HepG2 (cell line): ENCODE measurements around the gene GHSR. TPM values are rescaled to one million over a fixed set of nuclear protein-coding genes. Genes with fewer than 3 reads are reported as not detected.

Experiments
- ATAC-seq: fragments of 200-7000 bp; cut with Tn5 transposase; 3 replicates; pipeline ENCODE4 v1.9.1; 2020; ENCODE audit warnings: mild to moderate bottlenecking, moderate library complexity
- BruUV-seq: library from RNA; stranded (reverse); fragments of 400-500 nt; replicated peaks from 2 replicates; lab custom pipeline; 2021; lab: Mats Ljungman, UMichigan
- CTCF ChIA-PET: fragments of 300-600 bp; formaldehyde crosslinking; extraction: SDS; loops from one replicate; lab custom pipeline; 2021; ENCODE audit warnings: low total read pairs, inconsistent platforms, low intra/inter-chr PET ratio; lab: Yijun Ruan, JAX
- POLR2A ChIA-PET: fragments of 350-600 bp; sonication (Branson Sonifier 250); formaldehyde crosslinking; loops from one replicate; lab custom pipeline; 2020; ENCODE audit warnings: antibody characterized with exemption, inconsistent platforms; lab: Yijun Ruan, JAX
- DNase-seq: peaks from one replicate; pipeline ENCODE4 v3.0.0-alpha.2; 2015; ENCODE audit warnings: low spot score
- FAIRE-seq: peaks from 3 replicates; lab custom pipeline; 2011; peaks lifted over from hg19 to GRCh38; lab: Jason Lieb, UNC
- H2AFZ ChIP-seq: one replicate; pipeline ENCODE4 v1.6.1; 2011; ENCODE audit warnings: low read length, inconsistent platforms
- H3K27ac ChIP-seq: fragments of 300-600 bp; 3 replicates; pipeline ENCODE4 v1.8.0; 2011; ENCODE audit warnings: mixed run types, mild to moderate bottlenecking, mixed read lengths, low read length, inconsistent platforms; ENCODE audit not compliant: insufficient read depth; ENCODE audit errors: extremely low read length
- H3K27me3 ChIP-seq, 2 experiments: fragments of 200-600 bp in 1 of 2; 2 replicates in 1 of 2; 3 replicates in 1 of 2; pipeline versions ENCODE4 v1.6.0 to v1.8.0; 2011; ENCODE audit warnings: low read length in 2 of 2, mild to moderate bottlenecking in 2 of 2, moderate library complexity in 2 of 2, inconsistent platforms in 1 of 2; ENCODE audit not compliant: insufficient read depth in 2 of 2, control insufficient read depth in 1 of 2
- H3K36me3 ChIP-seq, 2 experiments: fragments of 200-600 bp in 1 of 2; replicated peaks in 1 of 2; 2 replicates in 1 of 2; 3 replicates in 1 of 2; pipeline versions ENCODE4 v1.5.1 to v1.8.0; 2011; ENCODE audit warnings: low read length in 2 of 2, inconsistent platforms in 1 of 2; ENCODE audit not compliant: insufficient read depth in 2 of 2, control insufficient read depth in 1 of 2
- H3K4me1 ChIP-seq: 2 replicates; pipeline ENCODE4 v1.5.1; 2012; ENCODE audit warnings: low read length, inconsistent platforms; ENCODE audit not compliant: insufficient read depth
- H3K4me2 ChIP-seq: 2 replicates; pipeline ENCODE4 v1.6.0; 2011; ENCODE audit warnings: low read depth, low read length, inconsistent platforms
- H3K4me3 ChIP-seq, 3 experiments: fragments of 200-600 bp in 1 of 3; sonication (generic), shearing (Covaris generic) in 1 of 3; replicated peaks in 1 of 3; 2 replicates each; pipeline ENCODE4 v1.5.1; 2011 to 2016; ENCODE audit warnings: low read length in 3 of 3, inconsistent platforms in 2 of 3, low read depth in 2 of 3, mild to moderate bottlenecking in 2 of 3, control low read depth in 1 of 3, mixed read lengths in 1 of 3; ENCODE audit not compliant: insufficient read depth in 1 of 3
- H3K79me2 ChIP-seq: one replicate; pipeline ENCODE4 v1.6.1; 2011; ENCODE audit warnings: low read length, inconsistent platforms; ENCODE audit not compliant: insufficient read depth
- H3K9ac ChIP-seq: 2 replicates; pipeline ENCODE4 v1.6.0; 2011; ENCODE audit warnings: mild to moderate bottlenecking, low read depth, low read length, inconsistent platforms; ENCODE audit not compliant: insufficient read depth
- H3K9me3 ChIP-seq: 2 replicates; pipeline ENCODE4 v1.5.1; 2012; ENCODE audit warnings: mild to moderate bottlenecking, low read length
- H4K20me1 ChIP-seq: 2 replicates; pipeline ENCODE4 v1.6.0; 2011; ENCODE audit warnings: inconsistent platforms, mild to moderate bottlenecking, low read length, moderate library complexity; ENCODE audit not compliant: insufficient read depth
- DR1 ChIP-seq: sonication (generic); formaldehyde crosslinking; IDR thresholded peaks from 2 replicates; pipeline ENCODE4 v1.8.0; 2021; ENCODE audit warnings: mild to moderate bottlenecking, missing genetic modification reagents, inconsistent platforms
- KLF6 ChIP-seq: IDR thresholded peaks from 2 replicates; pipeline ENCODE4 v1.8.0; 2016; ENCODE audit warnings: missing biosample characterization, missing genetic modification reagents
- KMT2B ChIP-seq: IDR thresholded peaks from 2 replicates; pipeline ENCODE4 v1.6.1; 2016; ENCODE audit warnings: missing genetic modification reagents, missing compliant biosample characterization
- ZBTB40 ChIP-seq, 2 experiments: fragments of 450-650 bp in 1 of 2; sonication (generic) in 1 of 2; formaldehyde crosslinking in 1 of 2; IDR thresholded peaks; 2 replicates each; pipeline versions ENCODE4 v1.6.1 to v1.8.0; 2016 to 2022; ENCODE audit warnings: antibody characterized with exemption in 1 of 2, mild to moderate bottlenecking in 1 of 2, missing genetic modification reagents in 1 of 2
- ZNF225 ChIP-seq: sonication (generic); formaldehyde crosslinking; IDR thresholded peaks from 2 replicates; pipeline ENCODE4 v1.4.0; 2020; ENCODE audit warnings: mild to moderate bottlenecking, missing genetic modification reagents
- ZNF234 ChIP-seq: sonication (generic); formaldehyde crosslinking; conservative IDR thresholded peaks from 2 replicates; pipeline ENCODE4 v1.5.1; 2020; ENCODE audit warnings: mild to moderate bottlenecking, missing genetic modification reagents
- ZNF709 ChIP-seq: sonication (generic); formaldehyde crosslinking; IDR thresholded peaks from 2 replicates; pipeline ENCODE4 v1.5.0; 2020; ENCODE audit warnings: mild to moderate bottlenecking, missing genetic modification reagents
- ZNF720 ChIP-seq: sonication (generic); formaldehyde crosslinking; IDR thresholded peaks from 2 replicates; pipeline ENCODE4 v1.4.0; 2020; ENCODE audit warnings: missing genetic modification reagents
- ZNF879 ChIP-seq: sonication (generic); formaldehyde crosslinking; IDR thresholded peaks from 2 replicates; pipeline ENCODE4 v1.8.1; 2023; ENCODE audit warnings: missing genetic modification reagents
- WGBS: methylation state at CpG from one replicate; pipeline ENCODE4 v1.1.6; 2017; ENCODE audit warnings: low lambda C conversion rate; 5-methylcytosine and 5-hydroxymethylcytosine counted together
- in situ Hi-C: cut with HindIII; loops from 2 replicates; pipeline ENCODE4 v1.10.0; 2017; ENCODE audit warnings: low pct_unique_long_range_greater_than_20kb; ENCODE audit not compliant: extremely low pct_ligation_motif_present
- intact Hi-C: fragments of 100-400 bp; cut with micrococcal nuclease; formaldehyde crosslinking; loops from one replicate; pipeline ENCODE4 v1.10.0; 2022; ENCODE audit not compliant: unreplicated experiment
- polyA plus RNA-seq, 8 experiments: library from polyadenylated mRNA; depleted of rRNA in 3 of 8; stranded (reverse) in 7 of 8; unstranded in 1 of 8; fragments of >200 nt; fragmentation: Illumina TruSeq in 4 of 8; extraction: Trizol in 4 of 8; gene quantifications; 2 replicates each; pipeline versions ENCODE4 v1.2.1 to v1.2.3, GENCODE V29; 2011 to 2016; ENCODE audit warnings: low read depth in 4 of 8, missing spikeins in 1 of 8, mixed read lengths in 1 of 8; ENCODE audit not compliant: insufficient read depth in 1 of 8
- total RNA-seq, 5 experiments: library from RNA; depleted of rRNA; stranded (reverse); fragments of >200 nt; fragmentation: Illumina TruSeq; extraction: Trizol; gene quantifications; 2 replicates each; pipeline ENCODE4 v1.2.3, GENCODE V29; 2016; ENCODE audit warnings: low read depth in 1 of 5

The GHSR gene
- total and polyA plus RNA-seq, 2 of the 13 experiments (the other 11 are each of a cell fraction or from before 2014, with no cell fraction given): not detected

DNA sequence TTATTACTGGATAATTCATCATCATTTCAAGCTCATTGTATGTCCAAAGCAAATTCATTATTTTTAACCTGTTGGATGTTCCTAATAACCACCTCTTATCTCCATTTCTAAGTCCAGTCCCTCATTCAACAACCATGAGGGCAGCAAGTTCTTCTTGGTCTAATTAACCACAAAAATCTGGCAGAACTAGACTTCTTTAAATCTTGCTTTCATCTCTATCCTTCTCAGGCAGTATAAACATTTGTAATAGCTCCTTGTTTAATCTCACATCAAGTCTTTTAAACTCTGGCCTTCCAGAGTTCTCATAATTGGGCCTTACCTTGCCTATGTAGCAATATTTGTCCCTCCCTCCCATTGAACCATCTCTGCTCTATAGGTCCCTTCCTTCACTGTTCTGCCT is 17.0 kb upstream of the GHSR start:
- H3K27ac ChIP-seq: no peak overlapping the region
- no peak for FAIRE-seq
- no peak overlapping the region for H3K4me2 ChIP-seq
- H3K9me3 ChIP-seq: no peaks in the 10 kb centered on the region
- intact Hi-C loops: no loop called here
- no peak for TF ChIP-seq ZNF720
- no peak for TF ChIP-seq KLF6
- no peak for TF ChIP-seq ZNF234 (CRISPR knock-in tag)
- TF ChIP-seq ZNF879 (CRISPR knock-in tag): no peak
- no peak for TF ChIP-seq KMT2B (CRISPR knock-in tag)
- TF ChIP-seq, all 625 proteins: peak for 0
- Histone ChIP-seq H4K20me1 (no peaks in the 10 kb centered on the region), H3K27me3 (peaks cover 0 to 5% of the 10 kb centered on the region in 2 experiments; a peak in 1 of 5 replicates), H3K4me3 (no peak overlapping the region), H3K4me1 (no peaks in the 10 kb centered on the region), H2AFZ (no peak overlapping the region), H3K36me3 (no peaks in the 10 kb centered on the region), H3K9ac (no peak overlapping the region), H3K79me2 (no peaks in the 10 kb centered on the region)
- ChIA-PET CTCF (no interaction called here), POLR2A (no interaction called here)
- DNase-seq: no peak
- in situ Hi-C loops: no loop called here
- no TSS peak for BruUV-seq
- ATAC-seq: no peak

DNA sequence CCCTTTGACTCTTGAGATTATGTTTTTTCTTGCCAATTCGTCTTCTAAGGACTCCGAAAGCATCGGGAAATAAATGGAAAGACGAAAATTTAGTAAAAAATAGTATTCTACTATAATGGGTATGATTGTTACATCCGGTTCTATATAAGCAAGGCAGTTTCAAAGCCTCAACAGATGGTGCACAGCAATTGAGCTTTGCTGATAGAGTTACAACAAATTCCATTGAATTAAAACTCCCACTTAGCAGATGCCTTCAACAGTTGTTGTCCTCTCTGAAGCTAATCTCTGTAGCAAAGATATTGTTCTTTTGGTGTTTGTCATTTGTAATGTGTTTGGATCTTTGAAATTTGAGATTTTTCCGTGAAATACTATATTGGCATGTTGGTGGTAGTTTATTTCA is 16.1 kb upstream of the GHSR start:
- Histone ChIP-seq H3K9ac (no peak overlapping the region), H3K4me3 (no peak overlapping the region), H4K20me1 (no peaks in the 10 kb centered on the region), H3K4me1 (no peaks in the 10 kb centered on the region), H3K27ac (no peak overlapping the region), H2AFZ (no peak overlapping the region), H3K27me3 (peaks cover 0 to 5% of the 10 kb centered on the region in 2 experiments; a peak in 1 of 5 replicates), H3K36me3 (no peaks in the 10 kb centered on the region)
- intact Hi-C loops: no loop called here
- POLR2A ChIA-PET: no interaction called here
- BruUV-seq: no TSS peak
- WGBS: 24% methylated on average over 6 of the region's 6 CpGs
- no peak for ATAC-seq
- TF ChIP-seq ZBTB40 (IDR thresholded peaks at IDR 0.05) (no peak), ZBTB40 (CRISPR knock-in tag; IDR thresholded peaks at IDR 0.05) (no peak), ZNF709 (no peak), DR1 (CRISPR knock-in tag) (no peak), ZNF225 (CRISPR knock-in tag) (no peak)
- TF ChIP-seq, all 625 proteins: peak for 0
- FAIRE-seq (no peak), DNase-seq (no peak)
- H3K9me3 ChIP-seq: no peaks in the 10 kb centered on the region
- H3K79me2 ChIP-seq: no peaks in the 10 kb centered on the region
- H3K4me2 ChIP-seq: no peak overlapping the region
- CTCF ChIA-PET: no interaction called here
- in situ Hi-C loops: no loop called here
